ENCODE measurements around the gene PINLYP.
"Not testable (repeated sequence)": the region's sequence is repeated elsewhere in the genome, so short reads cannot be mapped to it uniquely, and the experiment has no call there.

Gene PINLYP

GRCh38 chr19:43575156-43575950 is at the start of gene PINLYP, which contains the start of gene XRCC1:
PINLYP (plus strand) TSS chr19:43575801; CDS start chr19:43577192, 1,391 bp downstream.
XRCC1 (minus strand) TSS chr19:43575527; CDS start chr19:43575458, 69 bp downstream.
- peak; percentile 91 for DNase-seq

DNA sequence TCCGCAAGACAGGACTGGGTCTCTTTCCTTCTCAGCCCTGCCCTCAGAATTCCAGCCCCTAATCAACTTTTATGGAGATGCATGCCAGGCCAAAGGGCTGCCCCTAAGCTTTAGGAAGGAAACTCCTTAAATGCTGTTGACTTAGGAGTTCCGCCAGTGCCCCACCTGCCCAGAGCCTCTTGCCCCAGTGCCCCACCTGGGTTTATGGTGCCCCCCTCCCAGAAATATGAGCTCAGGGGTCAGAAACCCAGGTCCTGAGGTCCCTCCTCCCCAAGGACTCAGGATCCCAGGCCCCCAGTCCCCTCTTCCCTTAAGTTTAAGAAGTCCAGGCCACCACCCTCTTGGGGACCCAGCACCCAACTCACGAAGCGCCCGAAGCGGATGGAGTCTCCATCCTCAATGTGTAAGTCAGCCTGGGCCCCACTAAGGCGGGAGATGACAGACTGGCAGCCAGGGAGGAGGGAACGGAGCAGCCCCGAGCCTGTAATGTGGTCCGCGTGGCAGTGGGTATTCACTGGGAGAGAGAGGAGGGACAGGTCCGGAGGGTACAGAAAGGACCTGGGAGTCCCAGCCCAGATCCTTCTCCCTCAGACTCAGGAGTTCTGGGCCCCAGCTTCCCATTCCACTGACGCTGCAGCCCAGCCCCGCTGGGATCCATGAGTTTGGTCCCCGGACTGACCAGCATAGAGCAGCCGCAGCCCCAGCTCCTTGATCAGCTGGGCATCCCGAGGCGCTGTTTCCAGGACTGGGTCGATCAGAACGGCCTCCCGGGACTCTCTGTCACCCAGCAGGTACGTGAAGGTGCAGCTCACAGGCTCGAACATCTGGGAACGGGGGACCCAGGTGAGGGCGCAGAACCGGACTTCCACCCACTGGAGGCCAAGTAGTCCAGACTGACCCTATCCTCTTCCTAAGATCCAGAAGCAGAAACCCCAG is 49.5 kb upstream of the PINLYP start:
- no peak for DNase-seq

DNA sequence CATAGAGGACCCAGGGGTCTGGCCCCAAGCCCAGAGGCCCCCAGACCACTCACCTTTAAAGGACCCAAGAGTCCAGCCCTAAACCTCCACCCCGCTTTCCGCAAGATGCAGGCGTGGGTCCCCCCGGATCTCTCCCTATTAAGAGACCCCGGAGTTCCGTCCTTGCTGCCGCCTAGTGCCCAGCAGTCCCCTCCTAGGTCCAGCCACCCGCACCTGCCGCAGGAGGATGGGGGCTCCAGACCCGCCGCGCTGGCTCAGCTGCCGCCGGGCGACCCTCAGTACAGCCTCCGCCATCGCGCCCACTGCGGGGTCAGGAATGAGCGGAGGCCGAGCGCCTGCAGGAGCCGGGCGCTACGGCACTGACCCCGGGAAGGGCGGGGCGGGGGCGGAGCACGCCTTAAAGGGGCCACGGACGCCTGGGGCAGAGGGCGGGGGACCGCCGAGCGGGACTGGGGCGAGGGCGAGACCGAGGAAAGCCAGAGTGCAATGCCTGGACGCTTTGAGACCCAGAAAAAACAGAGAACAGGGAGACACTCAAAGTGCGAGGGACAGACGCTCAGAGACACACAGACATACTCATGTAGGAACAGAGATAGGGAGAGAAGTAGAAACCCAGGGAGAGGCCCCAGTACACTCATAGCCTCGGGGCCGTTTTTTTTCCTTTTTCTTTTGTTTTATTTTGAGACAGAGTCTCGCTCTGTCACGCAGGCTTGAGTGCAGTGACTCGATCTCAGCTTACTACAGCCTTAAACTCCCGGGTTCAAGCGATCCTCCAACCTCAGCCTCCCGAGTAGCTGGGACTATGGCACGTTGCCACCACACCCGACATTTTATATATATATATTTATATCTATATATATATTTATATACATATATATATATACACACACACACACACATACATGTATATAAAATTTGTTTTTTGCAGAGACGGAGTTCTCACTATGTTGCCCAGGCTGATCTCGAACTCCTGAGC is 48.4 kb upstream of the PINLYP start, which contains the start of gene ETHE1:
Gene ETHE1 (minus strand): TSS at position 318 of the 976 bp plus-strand sequence. CDS start 24 bp downstream, at position 294.
- no peak for DNase-seq

GRCh38 chr19:43527860-43528622 is 47.6 kb upstream of the PINLYP start:
- no peak for DNase-seq

GRCh38 chr19:43532571-43532961 is 43.0 kb upstream of the PINLYP start:
- no peak for DNase-seq

GRCh38 chr19:43532962-43533545 is 42.5 kb upstream of the PINLYP start, which contains the start of gene ZNF575:
ZNF575 (plus strand) TSS chr19:43533188; CDS start chr19:43534423, 1,235 bp downstream.
- DNase-seq: peak; percentile 79

- DNase-seq: no peak
Measured at GRCh38 chr19:43533546-43534304, 41.9 kb upstream of the PINLYP start.

GRCh38 chr19:43534305-43534815 is 41.2 kb upstream of the PINLYP start:
- no peak for DNase-seq

GRCh38 chr19:43534816-43535761 is 40.5 kb upstream of the PINLYP start:
- no peak for DNase-seq

DNA sequence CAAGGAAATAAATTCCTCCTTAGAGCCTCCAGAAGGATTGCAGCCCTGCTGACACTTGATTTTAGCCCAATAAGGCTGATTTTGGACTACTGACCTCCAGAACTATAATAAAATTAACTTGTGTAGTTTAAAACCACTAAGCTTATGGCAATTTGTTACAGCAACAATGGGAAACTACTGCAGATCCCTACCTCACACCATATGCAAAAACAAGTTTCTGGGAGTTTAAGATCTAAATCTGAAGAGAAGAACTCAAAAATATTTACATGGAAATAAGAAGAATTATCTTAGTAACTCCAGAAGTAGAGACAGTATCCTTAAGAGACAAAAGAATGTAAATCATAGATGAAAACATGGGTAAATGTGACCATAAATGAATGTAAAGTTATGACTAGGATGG is 36.7 kb upstream of the PINLYP start:
- DNase-seq: no peak

DNA sequence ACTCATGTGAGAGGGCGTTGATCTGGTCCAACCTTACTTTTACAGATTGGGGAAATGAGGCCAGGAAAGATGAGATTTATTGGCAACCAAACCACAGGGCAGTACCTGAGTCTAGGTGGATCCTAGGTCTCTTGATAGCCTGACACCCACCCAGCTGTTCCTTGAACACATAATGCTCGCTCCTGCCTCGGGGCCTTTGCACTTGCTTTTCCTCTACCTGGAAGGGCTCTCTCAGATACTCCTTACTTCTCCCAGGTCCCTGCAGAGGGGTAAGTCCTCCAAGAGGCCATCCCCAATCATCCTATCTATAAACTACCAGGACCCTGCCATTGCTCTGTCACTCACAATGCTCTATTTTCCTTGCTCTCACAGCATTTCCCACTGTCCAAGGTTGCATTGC is 35.2 kb upstream of the PINLYP start:
- DNase-seq: no peak

GRCh38 chr19:43541920-43542650 is 33.5 kb upstream of the PINLYP start:
- no peak for DNase-seq

- DNase-seq: no peak
Measured at GRCh38 chr19:43544077-43544476, 31.5 kb upstream of the PINLYP start.

- DNase-seq: no peak
Measured at GRCh38 chr19:43545276-43545675, 30.3 kb upstream of the PINLYP start.

GRCh38 chr19:43545981-43546380 is 29.6 kb upstream of the PINLYP start:
- no peak for DNase-seq

DNA sequence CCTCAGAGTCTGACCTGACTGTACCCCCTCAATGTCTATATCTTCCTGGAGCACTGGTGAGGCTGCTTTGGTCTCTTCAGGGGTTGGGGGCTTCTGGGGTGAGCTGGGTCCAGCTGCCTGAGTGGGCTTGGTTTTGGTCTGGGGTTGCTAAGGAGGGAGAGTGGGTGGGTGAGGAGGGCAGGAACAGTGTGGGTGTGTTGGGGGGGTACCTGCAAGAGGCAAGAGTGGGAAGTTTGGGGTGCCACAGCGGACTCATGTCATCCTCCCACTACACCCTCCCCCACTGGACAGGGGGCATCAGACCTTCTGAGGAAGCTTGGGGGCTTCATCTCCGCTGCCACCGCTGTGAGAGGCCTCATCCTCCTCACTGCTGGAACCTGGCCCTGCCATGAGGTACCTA is 29.0 kb upstream of the PINLYP start:
- no peak for DNase-seq

- DNase-seq: not testable (repeated sequence)
Measured at GRCh38 chr19:43547926-43548325, 27.7 kb upstream of the PINLYP start.

GRCh38 chr19:43548706-43549105 is 26.9 kb upstream of the PINLYP start:
- DNase-seq: no peak
